Measurements from ENCODE around the gene PHACTR1.

GRCh38 chr6:13272131-13273046 is 555.8 kb downstream of the PHACTR1 start:
- TF ChIP-seq CTCF (conservative IDR thresholded peaks at IDR 0.05 in 1 of 2, IDR thresholded peaks at IDR 0.05 in 1 of 2; ENCODE audit: extremely low read depth in 1 of 2, insufficient read depth in 1 of 2, low read depth in 1 of 2, low read length in 2 of 2), result no peak
- no peak for TF ChIP-seq EZH2 (IDR thresholded peaks at IDR 0.05; ENCODE audit: borderline replicate concordance, low read length)
